HCT116 (cell line): ENCODE results near the gene PTPMT1.

Source experiments
- CEBPB ChIP-seq: IDR thresholded peaks from 2 replicates; pipeline ENCODE4 v1.6.1; 2012; ENCODE audit warnings: low read depth
- CTCF ChIP-seq, 3 experiments: fragments of 200-600 bp in 1 of 3; sonication (generic) in 1 of 3; IDR thresholded peaks in 2 of 3; conservative IDR thresholded peaks in 1 of 3; 2 replicates each; pipeline ENCODE4 v1.5.1; 2012 to 2017; ENCODE audit warnings: low read depth in 2 of 3, low read length in 2 of 3, antibody characterized with exemption in 1 of 3, borderline replicate concordance in 1 of 3, control low read depth in 1 of 3, mild to moderate bottlenecking in 1 of 3, mixed read lengths in 1 of 3, mixed run types in 1 of 3, moderate library complexity in 1 of 3; ENCODE audit not compliant: insufficient read depth in 1 of 3
- EZH2 ChIP-seq: fragments of 200-600 bp; sonication (generic); IDR thresholded peaks from 2 replicates; pipeline ENCODE4 v1.6.1; 2017; ENCODE audit warnings: antibody characterized with exemption, mixed run types
- JUND ChIP-seq: IDR thresholded peaks from 2 replicates; pipeline ENCODE4 v1.6.1; 2012
- POLR2A ChIP-seq: IDR thresholded peaks from 2 replicates; pipeline ENCODE4 v1.7.0; 2011; ENCODE audit warnings: borderline replicate concordance; ENCODE audit not compliant: insufficient read depth, insufficient read length; ENCODE audit errors: extremely low read depth
- SP1 ChIP-seq: IDR thresholded peaks from 2 replicates; pipeline ENCODE4 v1.6.1; 2012; ENCODE audit warnings: low read depth
- ZNF274 ChIP-seq: fragments of 200-500 bp; sonication (Bioruptor generic); IDR thresholded peaks from 2 replicates; pipeline ENCODE4 v1.6.1; 2014; ENCODE audit warnings: mild to moderate bottlenecking, low read depth, low read length, inconsistent platforms

- TF ChIP-seq CTCF (IDR thresholded peaks at IDR 0.05 in 2 of 3, conservative IDR thresholded peaks at IDR 0.05 in 1 of 3; ENCODE audit: borderline replicate concordance in 1 of 3, insufficient read depth in 1 of 3, low read depth in 2 of 3, low read length in 2 of 3) (no peak), ZNF274 (no peak), SP1 (no peak), JUND (no peak), POLR2A (no peak), CEBPB (no peak), EZH2 (no peak)
Measured at GRCh38 chr11:47586098-47586855, 20.9 kb downstream of the PTPMT1 start, which contains the start of gene FAM180B.
